B cell (primary cell): Measurements from ENCODE around the gene KLHL17.
"Not testable (repeated sequence)": the region's sequence is repeated elsewhere in the genome, so short reads cannot be mapped to it uniquely, and the experiment has no call there.

Source experiments
- EZH2 ChIP-seq: IDR thresholded peaks from 2 replicates; pipeline ENCODE4 v1.6.1; 2012; ENCODE audit warnings: borderline replicate concordance, low read depth, mild to moderate bottlenecking, moderate library complexity, low read length; ENCODE audit not compliant: insufficient read depth, poor library complexity, severe bottlenecking
- TF ChIP-seq, protein P1 (sequence below): fragments of 200-600 bp; IDR thresholded peaks from one replicate; pipeline ENCODE4 v1.8.0; 2022; ENCODE audit warnings: antibody characterized with exemption, mild to moderate bottlenecking

- TF ChIP-seq, protein P1, sequence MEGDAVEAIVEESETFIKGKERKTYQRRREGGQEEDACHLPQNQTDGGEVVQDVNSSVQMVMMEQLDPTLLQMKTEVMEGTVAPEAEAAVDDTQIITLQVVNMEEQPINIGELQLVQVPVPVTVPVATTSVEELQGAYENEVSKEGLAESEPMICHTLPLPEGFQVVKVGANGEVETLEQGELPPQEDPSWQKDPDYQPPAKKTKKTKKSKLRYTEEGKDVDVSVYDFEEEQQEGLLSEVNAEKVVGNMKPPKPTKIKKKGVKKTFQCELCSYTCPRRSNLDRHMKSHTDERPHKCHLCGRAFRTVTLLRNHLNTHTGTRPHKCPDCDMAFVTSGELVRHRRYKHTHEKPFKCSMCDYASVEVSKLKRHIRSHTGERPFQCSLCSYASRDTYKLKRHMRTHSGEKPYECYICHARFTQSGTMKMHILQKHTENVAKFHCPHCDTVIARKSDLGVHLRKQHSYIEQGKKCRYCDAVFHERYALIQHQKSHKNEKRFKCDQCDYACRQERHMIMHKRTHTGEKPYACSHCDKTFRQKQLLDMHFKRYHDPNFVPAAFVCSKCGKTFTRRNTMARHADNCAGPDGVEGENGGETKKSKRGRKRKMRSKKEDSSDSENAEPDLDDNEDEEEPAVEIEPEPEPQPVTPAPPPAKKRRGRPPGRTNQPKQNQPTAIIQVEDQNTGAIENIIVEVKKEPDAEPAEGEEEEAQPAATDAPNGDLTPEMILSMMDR, result not testable (repeated sequence)
- TF ChIP-seq EZH2, result not testable (repeated sequence)
Measured at GRCh38 chr1:946811-947210, 13.6 kb upstream of the KLHL17 start.
